HG03097 (cell line): ENCODE results near the gene RPS24.
"Not testable (repeated sequence)": the region's sequence is repeated elsewhere in the genome, so short reads cannot be mapped to it uniquely, and the experiment has no call there.

Source experiments
- ATAC-seq: cut with Tn5 transposase; IDR thresholded peaks from one replicate; pipeline ENCODE4 v1.9.1; 2021; ENCODE audit not compliant: unreplicated experiment, low FRiP score

The RPS24 gene

DNA sequence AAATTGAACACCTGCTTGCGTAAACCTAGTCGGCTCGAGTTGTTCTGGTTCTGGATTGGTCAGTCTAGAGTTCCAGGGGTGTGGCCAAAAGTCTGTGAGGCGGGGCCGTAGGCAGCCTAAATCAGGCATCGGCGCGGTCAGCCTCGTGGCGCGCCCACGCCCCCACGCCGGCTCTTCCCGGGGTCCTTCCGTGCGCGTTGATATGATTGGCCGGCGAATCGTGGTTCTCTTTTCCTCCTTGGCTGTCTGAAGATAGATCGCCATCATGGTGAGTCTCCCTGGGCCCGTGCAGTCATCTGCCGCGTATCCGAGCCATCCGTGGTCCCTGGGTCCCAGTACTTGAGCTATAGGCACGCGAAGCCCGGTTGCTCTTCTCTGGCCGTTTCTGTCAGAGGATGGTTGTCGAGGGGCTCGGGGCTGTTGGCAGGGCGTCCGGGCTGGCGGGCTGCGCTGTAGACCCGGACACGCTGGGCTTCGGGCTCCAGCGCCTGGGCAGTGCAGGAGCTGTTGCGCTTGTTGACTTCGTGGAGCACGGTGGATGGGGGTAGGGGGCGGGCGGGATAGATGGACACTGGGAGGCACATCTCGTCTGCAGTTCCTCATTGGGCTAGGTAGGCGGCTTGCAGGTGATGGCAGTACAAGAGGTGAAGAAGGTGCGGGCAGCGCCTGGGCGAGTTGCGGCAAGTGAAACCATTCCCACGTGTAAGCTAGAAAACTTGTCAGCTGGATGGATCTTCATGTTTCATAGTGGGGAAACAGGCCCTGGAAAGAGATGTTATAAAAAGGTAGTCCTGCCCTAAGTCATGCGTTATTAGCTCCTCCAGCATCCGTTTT lies at the start of gene RPS24:
Gene RPS24 (plus strand): TSS at position 227 of the 834 bp plus-strand sequence. CDS start 39 bp downstream, at position 266.
- ATAC-seq: peak; percentile 76

DNA sequence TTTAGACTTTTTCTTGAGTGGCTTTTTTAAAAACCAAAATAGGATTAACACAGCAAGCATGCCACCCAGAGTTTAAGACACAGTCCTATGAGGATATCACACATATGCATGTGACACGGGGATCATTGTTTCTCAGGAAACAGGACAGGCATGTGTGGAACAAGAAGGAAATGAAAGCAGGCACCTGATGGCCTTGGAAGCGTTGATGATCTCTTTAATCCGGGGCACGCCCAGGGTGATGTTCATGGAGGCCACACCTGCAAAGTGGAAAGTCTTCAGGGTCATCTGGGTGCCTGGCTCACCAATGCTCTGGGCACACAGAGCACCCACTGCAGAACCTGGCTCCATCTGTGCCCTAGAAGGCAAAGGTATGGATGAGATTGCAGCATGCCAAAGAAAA lies 48.7 kb upstream of the RPS24 start:
- ATAC-seq: no peak

DNA sequence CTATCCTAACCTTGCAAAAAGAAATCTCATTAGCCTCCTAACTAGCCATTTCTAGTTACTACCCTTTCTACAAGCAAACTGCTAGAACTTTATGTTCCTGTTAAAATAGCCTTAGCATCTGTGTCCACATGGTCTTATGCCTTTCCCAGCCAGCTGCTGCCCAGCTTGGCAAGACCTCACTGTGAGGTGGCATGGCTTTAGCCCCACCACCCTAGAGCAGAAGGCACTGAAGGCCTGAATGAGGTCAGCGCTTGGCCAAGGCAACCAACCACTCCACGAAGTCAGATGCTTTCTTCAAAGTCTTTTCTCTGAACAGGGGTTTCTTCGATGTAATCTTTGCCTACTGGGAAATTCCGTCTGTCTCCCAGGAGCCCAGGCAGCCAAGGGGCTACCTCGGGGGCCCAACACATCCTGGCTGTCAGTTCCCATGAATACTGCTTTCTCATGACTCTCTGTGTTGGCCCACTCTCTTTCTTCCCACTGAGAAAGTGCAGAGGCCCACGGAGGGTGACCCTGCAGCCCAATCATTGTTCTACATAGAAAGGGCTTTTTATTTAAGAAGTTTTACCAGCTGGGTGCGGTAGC lies 45.9 kb upstream of the RPS24 start:
- ATAC-seq: no peak

DNA sequence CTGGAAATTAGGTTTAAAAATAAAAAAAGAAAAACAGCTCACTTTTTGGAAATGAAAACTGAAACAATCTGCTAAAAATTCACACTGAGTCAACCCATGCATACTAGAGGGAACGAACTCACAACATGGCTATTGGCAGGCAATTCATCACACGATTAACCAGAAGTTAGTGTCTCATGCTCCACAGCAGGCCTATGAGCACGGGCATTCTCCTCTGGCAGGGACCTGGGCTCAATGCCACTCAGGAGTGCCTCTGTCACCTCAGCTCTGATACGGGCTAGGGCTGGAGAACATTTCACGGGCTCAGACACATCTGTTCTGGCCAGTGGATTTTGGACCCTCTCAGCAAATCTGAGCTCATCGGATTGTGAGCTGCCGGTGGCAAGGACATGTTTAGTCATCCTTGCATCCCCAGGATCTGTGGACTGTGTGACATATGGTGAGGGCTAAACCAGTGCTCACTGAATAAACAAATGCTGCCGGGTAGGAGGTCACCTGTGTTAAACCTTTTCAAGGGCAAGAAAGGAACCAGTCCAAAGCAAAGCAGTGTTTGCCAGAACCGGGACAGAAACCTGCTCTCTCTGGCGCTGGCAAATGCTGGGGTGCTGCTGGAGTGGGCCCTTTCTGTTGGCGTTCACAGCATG lies 44.5 kb upstream of the RPS24 start:
- no peak for ATAC-seq

DNA sequence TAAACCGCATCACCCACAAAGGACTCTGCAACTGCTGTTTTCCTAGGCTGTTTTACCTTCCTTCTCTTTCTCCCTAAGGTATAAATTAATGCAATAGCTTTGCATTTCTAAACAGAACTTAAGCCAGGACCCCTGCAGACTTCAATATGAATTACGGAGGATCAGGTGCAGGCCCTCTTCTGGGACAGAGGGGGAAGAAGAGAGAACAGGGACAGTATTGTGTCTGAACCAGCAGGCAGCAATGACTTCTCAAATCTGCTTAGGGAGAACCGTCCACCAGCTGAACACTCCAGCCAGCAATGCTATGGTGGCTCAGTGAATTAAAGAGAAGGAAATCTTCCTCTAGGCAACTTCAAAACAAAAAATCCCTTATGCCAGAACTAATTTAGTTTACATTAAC lies 40.0 kb upstream of the RPS24 start:
- ATAC-seq: no peak

DNA sequence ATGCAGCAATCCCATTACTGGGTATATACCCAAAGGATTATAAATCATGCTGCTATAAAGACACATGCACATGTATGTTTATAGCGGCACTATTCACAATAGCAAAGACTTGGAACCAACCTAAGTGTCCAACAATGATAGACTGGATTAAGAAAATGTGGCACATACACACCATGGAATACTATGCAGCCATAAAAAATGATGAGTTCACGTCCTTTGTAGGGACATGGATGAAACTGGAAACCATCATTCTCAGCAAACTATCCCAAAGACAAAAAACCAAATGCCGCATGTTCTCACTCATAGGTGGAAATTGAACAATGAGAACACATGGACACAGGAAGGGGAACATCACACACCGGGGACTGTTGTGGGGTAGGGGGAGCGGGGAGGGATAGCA lies 34.9 kb upstream of the RPS24 start:
- ATAC-seq: not testable (repeated sequence)

DNA sequence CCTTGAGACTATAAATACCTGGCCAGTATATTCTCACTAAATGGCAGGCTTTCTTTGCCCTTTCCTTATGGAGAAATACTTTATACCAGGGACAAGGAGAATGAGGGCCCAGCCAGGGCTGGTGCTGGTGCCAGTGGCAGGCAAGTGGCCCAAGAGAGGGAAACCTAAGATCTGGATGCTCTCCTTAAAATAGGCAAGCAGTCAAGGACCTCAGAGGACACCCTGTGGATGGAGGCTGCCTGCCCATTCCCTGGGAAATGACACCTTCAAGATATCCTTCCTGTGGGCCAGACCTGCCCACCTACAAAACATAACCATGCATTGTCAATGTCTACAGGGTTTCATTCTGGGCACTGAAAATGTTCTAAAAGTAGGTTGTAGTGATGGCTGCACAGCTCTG lies 33.5 kb upstream of the RPS24 start:
- no peak for ATAC-seq

DNA sequence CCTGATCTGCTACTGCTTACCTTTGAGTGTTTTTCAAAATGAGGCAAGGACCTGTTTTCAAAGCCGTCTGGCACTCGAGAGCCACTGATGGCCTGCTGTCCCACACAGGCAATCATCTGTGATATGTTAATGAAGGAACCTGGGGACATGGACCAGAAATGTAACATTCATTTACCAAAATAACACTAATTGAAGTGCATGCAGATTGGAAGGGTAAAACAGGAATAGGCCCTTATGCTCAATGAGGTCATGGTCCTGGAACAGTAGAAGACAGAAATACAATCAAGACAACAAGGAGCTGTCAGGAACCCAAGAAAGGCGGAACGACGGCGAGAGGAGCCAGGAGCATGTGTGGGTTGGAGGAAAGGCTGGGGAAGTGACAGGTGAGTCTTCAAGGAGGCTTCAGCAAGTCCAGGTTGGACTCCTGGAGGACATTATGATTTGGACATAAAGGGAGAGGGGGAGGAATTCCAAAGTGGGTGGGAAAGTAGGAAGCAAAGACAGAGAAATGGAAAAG lies 32.6 kb upstream of the RPS24 start:
- no peak for ATAC-seq

DNA sequence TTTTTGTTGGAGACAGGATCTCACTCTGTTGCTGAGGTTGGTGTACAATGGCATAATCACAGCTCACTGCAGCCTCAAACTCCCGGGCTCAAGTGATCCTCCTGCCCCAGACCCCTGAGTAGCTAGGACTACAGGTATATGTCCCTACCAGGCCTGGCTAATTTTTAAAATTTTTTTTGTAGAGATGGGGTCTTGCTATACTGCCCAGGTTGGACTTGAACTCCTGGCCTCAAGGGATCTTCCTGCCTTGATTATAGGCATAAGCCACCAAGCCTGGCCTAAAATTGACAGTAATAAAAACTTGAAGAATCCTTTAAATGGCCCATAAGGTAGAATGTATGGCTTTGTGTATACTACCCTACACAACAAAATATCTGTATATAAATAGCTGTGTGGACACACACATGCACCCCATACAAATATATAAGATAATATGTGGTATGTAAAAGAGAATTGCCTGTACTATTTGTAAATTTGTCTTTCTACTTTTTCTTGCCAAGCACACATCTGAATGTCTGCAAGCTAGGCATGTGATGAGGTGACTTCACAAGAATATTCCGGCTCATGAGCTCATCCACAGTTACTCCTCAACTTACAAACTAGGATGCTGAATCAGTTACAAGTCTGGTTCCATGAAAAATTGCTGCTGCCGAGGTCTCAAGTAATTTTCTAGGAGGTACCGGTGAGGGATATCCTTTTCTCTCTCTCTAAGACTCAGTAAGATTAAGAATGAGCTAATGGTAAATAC lies 30.9 kb upstream of the RPS24 start:
- no peak for ATAC-seq

DNA sequence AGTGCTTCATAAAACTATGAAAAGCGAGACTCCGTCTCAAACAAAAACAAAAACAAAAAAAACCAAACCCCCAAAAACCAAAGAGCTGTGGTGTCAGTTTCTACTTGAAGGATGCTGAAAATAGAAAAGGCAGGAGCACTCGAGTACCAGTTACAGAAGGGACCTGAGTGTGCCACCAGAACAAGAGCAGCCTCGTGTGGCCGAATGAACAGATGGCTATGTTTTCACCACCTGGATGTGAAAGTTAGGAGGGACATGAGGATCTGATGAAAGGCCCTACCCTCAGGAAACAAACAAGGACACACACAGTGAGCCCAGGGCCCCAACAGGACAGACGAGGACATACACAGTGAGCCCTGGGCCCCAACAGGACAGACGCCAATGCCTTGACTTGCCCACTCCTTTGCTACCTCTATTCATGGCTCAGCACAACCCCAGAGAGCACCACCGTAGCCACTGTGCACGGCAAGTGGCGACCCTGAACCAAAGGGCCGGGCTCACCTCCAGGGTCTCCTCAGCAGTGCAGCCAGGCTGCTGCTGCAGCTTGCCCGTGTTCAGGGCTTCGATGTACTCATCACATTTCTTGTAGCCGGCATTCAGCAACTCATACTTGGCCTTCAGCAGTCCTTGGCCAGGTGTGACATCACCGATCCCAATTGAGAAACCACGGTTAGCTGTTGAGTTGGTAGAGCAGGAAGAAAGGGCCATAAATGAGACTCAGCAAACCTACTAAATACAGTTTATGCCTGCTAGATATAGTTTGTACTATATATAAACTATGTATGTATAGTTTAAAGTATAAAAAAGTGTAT lies 29.2 kb upstream of the RPS24 start:
- ATAC-seq: no peak

DNA sequence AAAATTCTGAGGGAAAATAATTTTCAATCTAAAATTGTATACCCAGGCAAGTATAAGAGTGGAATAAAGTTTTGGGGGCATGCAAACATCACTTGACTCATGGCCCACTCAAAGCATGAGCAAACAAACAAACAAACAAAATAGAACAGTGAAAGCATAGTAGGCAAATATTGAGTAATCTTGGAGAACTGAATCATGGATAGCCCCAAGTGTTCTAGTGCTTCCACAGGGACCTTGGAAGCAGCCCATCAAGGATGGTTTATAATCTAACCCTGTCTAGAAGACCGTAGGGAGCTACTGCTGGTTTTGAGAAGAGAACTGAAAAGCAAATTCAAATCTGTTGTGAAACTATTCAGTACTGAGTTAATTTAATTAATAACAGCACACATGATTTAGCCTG lies 26.5 kb upstream of the RPS24 start:
- no peak for ATAC-seq

DNA sequence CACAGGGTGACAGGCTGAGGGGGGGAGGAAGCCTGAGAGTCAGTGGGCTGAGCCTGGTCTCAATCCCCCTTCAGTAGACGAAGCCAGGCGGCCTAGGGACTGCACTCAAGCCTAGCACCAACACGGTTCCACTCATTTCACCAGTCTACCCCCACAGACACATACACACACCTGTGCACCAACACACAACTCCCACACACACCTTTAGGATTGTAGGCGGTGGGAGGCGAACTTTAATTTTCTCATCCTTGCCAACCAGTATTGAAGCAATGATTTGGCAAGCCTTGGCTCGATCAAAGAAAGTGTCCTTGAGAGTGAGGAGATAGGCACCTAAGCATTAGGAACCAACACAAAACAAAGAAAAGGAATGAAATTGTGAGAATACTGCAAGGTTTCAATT lies 24.0 kb upstream of the RPS24 start:
- ATAC-seq: no peak

DNA sequence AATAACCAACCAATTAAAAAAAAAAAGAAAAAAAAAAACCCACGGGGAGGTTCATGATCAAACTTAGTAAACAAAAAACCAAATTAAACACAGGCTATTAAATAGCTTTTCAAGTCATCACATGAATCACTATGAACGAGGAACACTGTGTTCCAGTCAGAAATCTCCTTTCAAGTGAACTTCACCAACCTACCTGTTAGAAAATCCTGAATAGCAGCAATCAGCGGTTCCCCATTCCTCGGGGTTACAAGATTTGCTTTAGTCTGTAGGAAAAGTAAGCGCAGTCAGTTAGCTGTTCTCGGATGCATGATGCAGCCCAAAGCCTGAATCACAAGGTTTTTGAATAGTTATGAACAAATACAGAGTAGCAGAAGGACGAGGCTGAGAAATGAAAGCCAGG lies 23.4 kb upstream of the RPS24 start:
- no peak for ATAC-seq

DNA sequence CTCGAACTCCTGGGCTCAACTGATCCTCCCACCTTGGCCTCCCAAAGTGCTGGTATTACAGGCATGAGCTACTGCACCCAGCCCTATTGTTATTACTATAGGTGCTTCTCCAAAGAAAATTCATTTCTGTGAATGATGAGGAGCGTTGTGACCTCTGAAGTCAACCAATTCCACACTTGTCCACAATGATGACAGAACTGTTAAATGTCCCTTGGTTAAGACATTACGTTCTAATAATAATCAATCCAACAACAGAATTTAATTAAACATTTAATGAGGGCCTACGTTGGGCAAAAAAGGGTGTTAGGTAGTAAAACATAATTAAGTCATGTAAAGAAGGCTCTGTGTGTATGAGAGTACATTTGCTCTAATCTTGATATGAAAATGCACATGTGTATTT lies 22.6 kb upstream of the RPS24 start:
- no peak for ATAC-seq

DNA sequence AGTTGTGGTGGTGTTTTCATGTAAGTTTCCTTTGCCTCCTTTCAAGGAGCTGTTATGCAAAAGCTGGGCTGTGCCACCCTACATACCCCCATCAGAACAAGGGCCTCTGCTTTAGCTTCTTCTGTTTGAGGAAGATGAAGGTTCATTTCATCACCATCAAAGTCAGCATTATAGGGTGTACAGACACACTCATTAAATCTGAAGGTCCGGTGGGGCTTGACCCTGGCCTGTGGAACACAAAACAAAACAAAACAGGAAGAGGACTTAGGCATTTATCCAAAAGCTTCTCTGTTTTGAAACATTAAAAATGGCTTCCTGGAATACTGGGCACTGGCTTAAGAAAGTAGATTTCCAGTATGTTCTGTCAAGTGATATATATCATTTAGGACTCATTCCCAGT lies 20.1 kb upstream of the RPS24 start:
- no peak for ATAC-seq

DNA sequence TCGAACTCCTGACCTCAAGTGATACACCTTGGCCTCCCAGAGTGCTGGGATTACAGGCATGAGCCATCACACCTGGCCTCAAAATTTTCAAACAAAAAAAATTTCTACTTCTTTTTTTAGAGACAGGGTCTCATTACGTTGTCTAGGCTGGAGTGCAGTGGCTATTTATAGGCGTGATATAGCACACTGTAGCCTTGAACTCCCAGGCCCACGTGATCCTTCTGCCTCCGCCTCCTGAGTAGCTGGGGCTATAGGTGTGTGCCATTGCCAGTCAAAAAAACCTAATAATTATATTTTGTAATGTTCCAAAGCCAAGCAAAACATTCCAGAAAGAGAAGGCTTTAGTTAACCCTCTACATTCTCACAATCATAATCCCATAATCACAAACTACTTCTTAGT lies 18.1 kb upstream of the RPS24 start:
- no peak for ATAC-seq

DNA sequence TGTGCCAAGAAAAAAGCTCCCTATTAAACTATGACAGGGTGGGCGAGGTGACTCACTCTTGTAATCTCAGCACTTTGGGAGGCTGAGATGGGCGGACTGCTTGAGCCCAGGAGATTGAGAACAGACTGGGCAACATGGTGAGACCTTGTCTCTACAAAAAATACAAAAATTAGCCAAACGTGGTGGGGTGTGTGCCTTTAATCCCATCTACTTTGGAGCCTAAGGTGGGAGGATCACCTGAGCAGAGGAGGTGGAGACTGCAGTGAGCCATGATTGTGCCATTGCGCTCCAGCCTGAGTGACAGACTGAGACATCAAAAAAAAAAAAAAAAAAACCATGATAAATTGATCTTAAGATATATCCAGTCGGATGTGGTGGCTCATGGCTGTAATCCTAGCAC lies 15.8 kb upstream of the RPS24 start:
- ATAC-seq: no peak

DNA sequence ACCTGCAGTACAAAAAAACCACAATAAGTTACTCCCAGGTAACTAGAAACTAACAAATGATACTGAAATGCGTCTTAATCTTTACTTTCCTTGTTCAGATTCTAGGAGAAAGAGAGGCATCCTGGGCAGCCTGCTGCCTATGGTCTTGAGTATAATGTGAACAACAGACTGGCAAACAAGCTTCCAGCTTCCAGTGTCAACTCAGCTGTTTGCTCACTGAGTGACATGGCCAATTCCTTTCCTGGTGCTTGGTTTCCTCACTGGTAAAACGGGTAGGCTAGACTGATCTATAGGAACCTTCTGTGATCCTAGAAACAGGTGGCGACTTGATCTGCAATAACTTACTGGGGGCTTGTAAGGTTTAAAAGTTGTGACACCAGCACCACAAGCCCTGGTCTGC lies 14.4 kb upstream of the RPS24 start:
- no peak for ATAC-seq

DNA sequence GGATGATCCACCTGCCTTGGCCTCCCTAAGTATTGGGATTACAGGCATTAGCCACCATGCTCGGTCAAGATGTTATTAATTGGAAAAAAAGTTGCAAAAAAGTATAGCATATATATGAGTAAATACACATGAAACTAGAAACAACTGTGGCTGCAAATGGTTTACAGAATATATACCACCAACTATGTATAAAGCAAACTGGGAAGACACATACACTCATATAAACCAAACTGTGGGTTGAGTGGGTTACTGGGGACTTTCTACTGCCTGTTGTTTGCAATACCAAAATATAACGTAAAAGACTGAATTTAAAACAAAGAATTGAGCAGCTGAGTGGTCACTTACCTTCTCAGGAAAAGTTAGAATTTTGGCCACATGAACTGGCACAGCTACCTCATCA lies 12.5 kb upstream of the RPS24 start:
- ATAC-seq: no peak

DNA sequence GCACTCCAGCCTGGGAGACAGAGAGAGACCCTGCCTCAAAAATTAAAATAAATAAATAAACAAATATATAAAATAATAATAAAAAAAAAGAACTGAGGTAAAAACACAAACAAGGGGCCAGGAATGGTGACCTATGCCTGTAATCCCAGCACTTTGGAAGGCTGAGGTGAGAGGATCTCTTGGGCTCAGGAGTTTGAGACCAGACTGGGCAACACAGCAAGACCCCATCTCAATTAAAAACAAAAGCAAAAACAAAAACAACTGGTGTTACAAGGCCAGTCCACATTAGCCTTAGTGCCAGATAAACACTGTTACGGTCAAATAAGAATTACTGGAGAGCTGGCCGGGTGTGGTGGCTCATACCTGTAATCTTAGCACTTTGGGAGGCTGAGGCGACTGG lies 9.9 kb upstream of the RPS24 start:
- ATAC-seq: no peak
